Esophagus muscularis mucosa (tissue), 4 donors: ENCODE measurements around the gene FCHO1.

Experiments
- CTCF ChIP-seq, 3 experiments: fragments of 200-600 bp in 2 of 3; fragments of 450-650 bp in 1 of 3; sonication (generic) in 2 of 3; IDR thresholded peaks; one replicate each; pipeline ENCODE4 v1.5.1; 2017 to 2019; ENCODE audit warnings: antibody characterized with exemption in 3 of 3, mild to moderate bottlenecking in 2 of 3, moderate library complexity in 1 of 3
- EP300 ChIP-seq: sonication (generic); formaldehyde crosslinking; IDR thresholded peaks from one replicate; pipeline ENCODE4 v1.6.1; 2017; ENCODE audit warnings: antibody characterized with exemption
- POLR2A ChIP-seq: fragments of 450-650 bp; IDR thresholded peaks from one replicate; pipeline ENCODE4 v1.6.1; 2017; ENCODE audit warnings: antibody characterized with exemption, moderate library complexity, mild to moderate bottlenecking, low read depth
- POLR2AphosphoS5 ChIP-seq, 2 donors: sonication (generic); formaldehyde crosslinking; IDR thresholded peaks; one replicate each; pipeline ENCODE4 v1.6.1; 2017; ENCODE audit warnings: antibody characterized with exemption in 2 of 2

GRCh38 chr19:17722655-17723240 lies 28.5 kb upstream of the FCHO1 start:
- TF ChIP-seq CTCF (IDR thresholded peaks at IDR 0.05) = no peak
- TF ChIP-seq POLR2A = no peak
- TF ChIP-seq POLR2AphosphoS5 (IDR thresholded peaks at IDR 0.05) = no peak
- no peak for TF ChIP-seq EP300
